ENCODE results near the gene CRYZL1. TPM values are rescaled to one million over a fixed set of nuclear protein-coding genes. Genes with fewer than 3 reads are reported as not detected.

Gene CRYZL1
- total and polyA plus RNA-seq, 2 donors (not counting 1 experiment from before 2014, with no cell fraction given) = 30.6 to 60.6 TPM

- Histone ChIP-seq H3K79me2 (ENCODE audit: control insufficient read depth, insufficient read depth, low read length) (peaks cover 30% of the 10 kb centered on the region), H3K4me2 (replicated peaks; ENCODE audit: low read depth, low read length, poor library complexity, severe bottlenecking) (peak overlapping the region; percentile 76), H3K27ac (ENCODE audit: low read length in 2 of 2) (no peak overlapping the region), H3K4me1 (ENCODE audit: control insufficient read depth in 2 of 2, insufficient read depth in 2 of 2, low read length in 2 of 2) (peaks cover 16 to 20% of the 10 kb centered on the region in 2 donors), H3K36me3 (replicated peaks in 1 of 2; ENCODE audit: control extremely low read depth in 1 of 2, control insufficient read depth in 1 of 2, extremely low read depth in 1 of 2, insufficient read depth in 2 of 2, low read length in 1 of 2) (peaks cover 0 to 1% of the 10 kb centered on the region in 2 experiments), H2AFZ (ENCODE audit: insufficient read depth, low read depth, low read length, poor library complexity, severe bottlenecking) (peak overlapping the region; percentile 92), H3K4me3 (ENCODE audit: control extremely low read depth in 1 of 5, extremely low read depth in 1 of 5, insufficient read depth in 1 of 5, low read depth in 2 of 5, low read length in 4 of 5) (peak overlapping the region; percentile 34 to 91 (median 75)), H3K27me3 (replicated peaks in 1 of 4; ENCODE audit: control extremely low read depth in 1 of 4, control insufficient read depth in 3 of 4, insufficient read depth in 4 of 4, low read length in 3 of 4) (peaks cover 0 to 27% (median 19%) of the 10 kb centered on the region in 4 experiments), H3K9me3 (ENCODE audit: control extremely low read depth in 1 of 3, control insufficient read depth in 2 of 3, insufficient read depth in 1 of 3, low read length in 2 of 3) (no peaks in the 10 kb centered on the region), H3K9ac (ENCODE audit: low read length) (peak overlapping the region; percentile 68), H4K20me1 (ENCODE audit: control insufficient read depth, insufficient read depth, low read length, poor library complexity, severe bottlenecking) (peaks cover 10% of the 10 kb centered on the region)
- TF ChIP-seq CTCF (IDR thresholded peaks at IDR 0.05) = no peak
- TF ChIP-seq EZH2 (IDR thresholded peaks at IDR 0.05; ENCODE audit: borderline replicate concordance, insufficient read depth, low read depth, low read length, poor library complexity, severe bottlenecking) = peak; percentile 83
- Mint-ChIP-seq H3K4me1 (peaks cover 21% of the 10 kb centered on the region), H3K9me3 (ENCODE audit: insufficient read depth) (no peaks in the 10 kb centered on the region), H3K4me3 (peak overlapping the region; percentile 90), H3K27ac (no peak overlapping the region), H3K27me3 (peaks cover 22% of the 10 kb centered on the region)
- CTCF ChIA-PET = no interaction called here
- ATAC-seq (ENCODE audit: low read depth) (no peak), DNase-seq (peak; percentile 61)
- intact Hi-C loops (cut with micrococcal nuclease) = loop anchor here (1.0 to 5.0 kb wide), 5 partner anchors 164 to 1366 kb away; partner anchors contain the start of genes MIS18A, MRPS6, SLC5A3 and SYNJ1
- under 1% methylated on average over 77 of the region's 78 CpGs for WGBS (ENCODE audit: insufficient coverage)
- POLR2A ChIA-PET = no interaction called here
Measured at GRCh38 chr21:33642896-33643657, 1.5 kb upstream of the CRYZL1 start.

All from B cell (primary cell).